Stimulated activated CD4-positive, alpha-beta T cell treated with anti-CD3 and anti-CD28 coated beads, TNF-alpha, amount 100 ng/mL, for 24 hours (primary cell): ENCODE measurements around the gene MRPS18A.

Experiments
- DNase-seq, 3 experiments: peaks; one replicate each; pipeline ENCODE4 v3.0.0-alpha.2; 2020; ENCODE audit warnings: low read depth in 3 of 3

Gene MRPS18A

DNA sequence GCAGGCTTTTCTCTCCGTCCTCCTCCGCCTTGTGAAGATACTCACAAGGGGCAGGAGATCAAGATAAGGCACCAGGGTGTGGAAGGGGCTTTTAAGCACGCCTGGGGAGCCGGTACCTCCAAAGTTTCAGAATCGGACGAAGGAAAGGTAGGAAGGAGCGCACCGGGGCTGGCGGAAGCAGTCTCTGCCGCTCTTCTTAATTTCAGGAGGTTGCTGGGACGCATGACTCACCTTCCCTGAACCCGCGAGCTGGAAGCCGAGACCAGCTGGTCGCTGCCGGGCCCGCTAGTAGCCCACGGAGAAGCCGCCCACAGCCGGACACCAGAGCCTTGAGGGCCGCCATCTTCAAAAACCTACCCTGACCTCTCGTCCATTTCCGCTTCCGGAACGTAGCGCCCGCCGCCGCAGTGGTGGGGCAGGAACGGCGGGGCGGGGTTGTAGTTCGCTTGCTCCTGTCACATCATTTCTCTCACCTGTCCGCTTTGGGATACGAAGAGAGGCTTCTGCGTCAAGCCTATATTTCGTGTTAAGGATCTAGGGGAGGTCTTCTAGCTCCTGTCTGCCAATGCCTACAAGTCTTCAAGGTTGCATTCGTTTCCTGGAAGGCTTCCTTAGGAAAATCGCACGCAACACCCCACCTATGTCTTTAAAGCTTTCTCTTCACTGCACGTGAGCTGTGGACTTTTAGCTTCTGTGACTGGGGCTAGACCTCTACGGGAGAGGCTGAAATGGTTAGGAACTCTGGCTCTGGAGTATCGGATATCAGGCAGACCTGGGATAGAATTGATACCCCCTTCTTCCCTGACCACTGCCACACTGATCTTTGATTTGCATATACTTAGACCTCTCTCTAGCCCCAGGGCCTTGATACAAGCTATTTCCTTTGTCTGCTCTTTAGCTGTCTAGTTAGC lies at the start of gene MRPS18A:
TSS of gene MRPS18A (minus strand) at position 355 of the 911 bp plus-strand sequence. CDS start at position 343, 12 bp downstream.
- peak; percentile 64 to 82 (median 65) for DNase-seq

DNA sequence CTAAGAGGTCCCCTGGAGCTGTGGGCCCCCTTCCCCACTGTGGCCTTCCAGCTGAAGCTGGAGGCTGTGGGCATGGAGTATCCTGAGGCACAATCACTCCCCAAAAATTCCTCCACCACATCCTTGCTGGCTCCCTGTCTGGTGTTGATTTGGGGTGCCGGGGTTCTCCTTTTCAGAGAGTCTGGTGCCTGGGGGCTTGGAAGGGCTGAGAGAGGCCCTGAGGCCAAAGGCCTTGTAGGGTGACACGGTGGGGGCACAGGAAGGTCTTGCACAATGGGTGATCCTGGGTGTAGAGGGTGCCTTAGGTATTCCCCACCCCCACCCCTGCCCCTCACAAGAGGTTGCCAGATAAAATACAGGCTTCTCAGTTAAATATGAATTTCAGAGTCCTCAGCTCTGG lies 49.3 kb upstream of the MRPS18A start:
- no peak for DNase-seq

- DNase-seq: no peak
Measured at GRCh38 chr6:43736211-43736786, 48.7 kb upstream of the MRPS18A start.

- no peak for DNase-seq
Measured at GRCh38 chr6:43735642-43736199, 48.1 kb upstream of the MRPS18A start.

DNA sequence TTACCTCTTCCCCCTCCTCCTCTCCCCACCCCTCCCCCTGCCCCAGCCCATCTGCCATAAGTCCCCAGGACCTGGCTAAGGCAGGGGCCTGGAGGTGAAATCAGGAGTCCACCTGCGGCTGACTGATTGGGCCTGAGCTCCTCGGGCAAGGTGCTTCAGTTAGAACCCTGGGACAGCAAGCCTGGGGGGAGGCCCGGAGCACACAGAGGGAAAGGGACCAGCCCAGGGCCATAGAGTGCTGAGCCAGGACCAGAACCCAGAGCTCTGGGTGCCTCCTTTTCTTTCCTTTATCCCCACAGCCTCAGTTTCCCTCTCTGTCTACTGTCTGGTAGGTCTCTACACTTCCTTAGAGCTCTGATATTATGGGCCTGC lies 46.7 kb upstream of the MRPS18A start:
- no peak for DNase-seq

GRCh38 chr6:43733471-43734293 lies 46.1 kb upstream of the MRPS18A start:
- DNase-seq: peak in 2 of 3 experiments; percentile 23 to 39

DNA sequence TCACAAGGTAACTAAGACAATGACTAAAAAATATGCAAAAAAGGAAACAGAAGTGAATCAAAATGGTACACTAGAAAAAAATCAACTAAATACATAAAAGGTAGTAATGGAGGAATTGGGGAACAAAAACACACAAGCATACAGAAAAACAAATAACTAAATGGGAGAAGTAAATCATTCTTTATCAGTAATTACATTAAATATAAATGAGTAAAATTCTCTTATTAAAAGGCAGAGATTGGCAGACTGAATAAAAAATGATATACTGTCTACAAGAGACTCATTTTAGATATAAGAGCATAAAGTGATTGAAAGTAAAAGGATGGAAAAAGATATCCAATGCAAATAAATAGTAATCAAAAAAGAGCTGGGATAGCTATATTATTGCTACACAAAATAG lies 43.0 kb upstream of the MRPS18A start:
- DNase-seq: no peak

DNA sequence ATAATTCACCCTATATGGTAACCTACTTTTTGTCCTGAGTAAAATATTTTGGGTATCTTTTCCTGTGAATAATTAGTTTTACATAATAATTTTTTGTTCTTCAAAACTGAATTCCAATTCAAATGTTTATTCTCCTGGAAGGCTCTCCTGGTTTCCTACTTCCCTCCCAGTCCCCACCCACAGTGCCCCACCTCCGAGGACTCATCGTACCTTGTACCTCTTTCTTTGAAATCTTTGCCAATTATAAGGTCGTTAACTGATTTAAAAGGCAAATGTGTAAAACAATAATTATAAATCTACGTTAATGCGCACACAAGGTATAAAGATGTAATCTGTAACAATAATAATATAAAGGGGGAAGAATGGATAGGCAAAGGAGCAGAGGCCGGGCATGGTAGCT lies 41.9 kb upstream of the MRPS18A start:
- DNase-seq: no peak

DNA sequence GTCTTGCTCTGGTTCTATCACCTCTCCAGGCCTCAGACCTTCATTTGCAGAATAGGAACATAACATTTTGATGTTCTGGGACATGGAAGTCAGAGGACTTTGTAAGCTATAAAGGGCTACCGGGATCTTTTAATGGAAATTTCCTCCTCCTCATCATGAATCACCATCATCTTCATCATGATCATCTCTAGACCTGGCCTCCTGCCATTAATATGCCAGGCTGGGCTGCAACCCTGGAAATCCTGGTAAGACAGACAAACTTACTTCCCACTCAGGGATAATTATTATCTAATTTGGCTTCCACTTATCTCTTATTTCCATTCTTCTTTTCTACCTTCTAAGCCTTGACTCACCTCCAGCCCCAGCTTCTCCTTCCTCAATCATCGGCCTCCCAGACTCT lies 41.0 kb upstream of the MRPS18A start:
- DNase-seq: no peak

DNA sequence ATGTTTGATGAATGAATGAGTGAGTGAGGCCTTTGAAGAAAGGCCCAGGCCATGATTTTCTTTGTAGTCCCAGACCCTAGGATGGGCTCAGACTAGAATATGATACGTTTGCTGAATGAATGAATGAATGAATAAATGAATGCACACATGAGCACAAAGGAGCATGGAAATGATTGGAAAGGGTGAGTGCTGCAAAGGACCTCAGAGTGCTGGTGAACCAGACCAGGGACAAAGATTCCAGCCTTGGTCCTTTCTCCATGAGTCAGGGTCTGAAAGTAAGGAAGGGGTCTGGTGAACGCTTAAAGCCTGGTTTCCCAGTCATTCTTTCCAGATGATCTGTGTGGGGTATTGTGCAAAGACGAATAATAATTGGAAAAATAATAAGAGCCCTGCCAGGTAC lies 40.0 kb upstream of the MRPS18A start:
- DNase-seq: no peak

- no peak for DNase-seq
Measured at GRCh38 chr6:43725643-43726580, 38.3 kb upstream of the MRPS18A start.

- DNase-seq: peak; percentile 43 to 83 (median 61)
Measured at GRCh38 chr6:43724914-43725642, 37.5 kb upstream of the MRPS18A start.

GRCh38 chr6:43724354-43724753 lies 36.8 kb upstream of the MRPS18A start:
- DNase-seq: no peak

GRCh38 chr6:43723737-43724295 lies 36.2 kb upstream of the MRPS18A start:
- DNase-seq: peak; percentile 44 to 71 (median 50)

DNA sequence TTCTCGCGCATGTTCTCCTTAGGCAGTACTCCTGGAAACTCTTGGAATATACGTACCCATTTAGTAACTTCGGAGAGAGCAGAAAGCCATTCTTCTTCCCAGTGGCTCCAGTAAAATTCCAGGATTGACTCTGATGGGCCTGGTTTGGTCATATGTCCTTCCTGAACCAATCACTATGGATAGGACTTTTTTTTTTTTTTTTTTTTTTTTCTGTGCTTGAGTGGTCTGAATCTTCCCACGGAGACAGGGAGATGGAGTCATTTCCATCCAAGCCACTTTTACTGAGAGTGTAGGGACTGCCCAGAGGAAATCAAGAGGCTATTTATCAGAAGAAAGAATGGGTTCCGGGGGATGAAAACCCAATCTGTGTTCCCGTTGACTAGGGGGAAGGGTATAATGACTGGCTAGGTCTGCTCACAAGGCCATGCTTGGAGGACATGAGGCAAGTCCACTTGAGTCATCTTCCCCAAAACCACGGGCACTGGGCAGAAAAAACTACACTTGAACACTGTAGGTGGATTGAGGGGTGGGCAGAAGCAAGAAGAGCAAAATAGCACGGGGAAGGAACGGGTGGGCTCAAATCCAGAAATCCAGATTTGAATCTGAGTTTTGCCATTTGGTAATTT lies 35.4 kb upstream of the MRPS18A start:
- DNase-seq: no peak

DNA sequence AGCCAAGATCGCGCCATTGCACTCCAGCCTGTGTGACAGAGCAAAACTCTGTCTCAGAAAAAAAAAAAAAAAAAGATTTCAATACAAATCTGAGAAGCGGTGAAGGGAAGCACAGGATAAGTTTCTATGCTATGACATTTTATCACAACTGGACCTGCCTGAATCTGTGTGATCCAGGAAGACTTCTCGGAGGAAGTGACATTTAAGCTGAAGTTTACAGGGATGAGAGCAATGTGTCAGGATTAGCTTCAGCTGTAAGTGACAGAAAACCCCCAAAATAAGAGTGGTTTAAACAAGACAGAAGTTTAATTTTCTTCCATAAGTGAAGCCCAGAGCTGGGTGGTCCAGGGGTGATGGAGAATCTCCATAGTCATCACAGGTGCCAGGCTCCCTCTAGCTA lies 33.4 kb upstream of the MRPS18A start:
- DNase-seq: no peak

DNA sequence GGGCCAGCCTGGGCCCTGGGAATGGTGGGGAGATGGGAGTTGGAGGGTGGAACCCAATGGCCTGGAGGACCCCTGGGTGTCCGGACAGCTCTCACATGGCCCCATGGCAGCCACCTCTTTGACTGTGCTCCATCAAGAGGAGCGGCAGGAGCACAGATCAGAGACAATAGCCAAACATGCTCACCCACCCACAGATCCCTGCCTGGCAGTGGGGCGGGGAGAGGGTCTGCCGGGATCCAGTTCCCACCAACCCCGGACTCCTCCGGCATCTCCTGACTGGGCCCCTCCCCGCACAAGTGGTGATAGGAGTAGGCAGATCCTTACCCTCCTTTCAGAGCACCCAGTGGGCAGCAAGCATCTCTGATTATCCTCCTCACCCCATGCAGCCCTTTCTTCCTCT lies 31.9 kb upstream of the MRPS18A start:
- DNase-seq: no peak

DNA sequence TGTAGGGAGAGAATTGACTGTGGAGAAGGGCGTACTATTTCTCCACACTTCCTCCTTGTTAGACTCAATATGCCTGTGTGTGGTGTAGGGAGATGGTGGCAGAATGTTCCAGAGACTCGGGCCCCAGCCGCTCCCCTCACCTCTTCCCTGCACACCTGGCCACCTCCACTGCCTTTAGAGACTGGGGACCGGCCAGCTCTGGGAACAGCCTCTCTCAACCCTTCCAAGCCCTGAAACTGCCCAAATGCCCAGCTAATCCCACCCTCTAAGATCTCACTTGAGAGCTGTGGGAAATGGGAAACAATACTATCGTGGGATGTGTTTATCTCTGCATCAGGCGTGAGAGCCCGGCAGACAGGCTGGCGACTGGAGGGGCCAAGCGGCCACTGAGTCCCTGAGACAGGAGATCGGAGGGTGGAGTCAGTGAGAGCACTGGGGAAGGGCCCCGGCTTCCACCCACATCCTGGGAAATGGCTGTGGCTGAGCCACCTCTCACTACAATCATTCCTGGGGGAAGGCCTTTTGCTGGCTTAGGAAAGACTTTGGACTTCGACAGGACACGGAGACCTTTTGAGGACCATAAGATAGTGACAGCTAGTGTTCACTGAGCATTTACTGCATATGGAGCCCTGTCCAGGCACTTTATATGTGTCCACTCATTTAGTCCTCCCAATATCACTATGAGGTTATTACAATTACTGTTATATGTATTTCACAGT lies 31.0 kb upstream of the MRPS18A start:
- DNase-seq: no peak

DNA sequence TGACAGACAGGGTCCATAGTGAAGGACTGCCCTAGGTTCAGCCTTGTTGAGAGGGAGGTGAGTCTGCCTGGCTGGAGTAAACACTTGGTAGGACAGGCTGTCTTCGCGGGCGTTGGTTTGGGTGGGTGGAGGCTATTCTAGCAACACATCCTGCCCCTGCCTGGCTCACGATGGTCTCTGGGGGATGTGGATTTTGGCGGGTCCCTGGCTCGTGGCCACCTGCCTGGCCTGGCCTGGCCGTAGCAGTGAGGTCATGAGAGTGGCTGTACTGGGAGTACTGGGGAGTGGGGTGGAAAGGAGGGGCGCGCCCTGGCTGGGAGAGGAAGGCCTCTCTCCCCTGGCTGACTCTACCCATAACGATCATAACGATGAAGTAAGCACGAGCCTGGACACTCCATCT lies 30.2 kb upstream of the MRPS18A start:
- DNase-seq: no peak
